Gastrocnemius medialis (tissue), 4 donors: ENCODE data around the gene MAB21L2.

ENCODE experiments used
- POLR2A ChIP-seq, 2 donors: fragments of 450-650 bp; IDR thresholded peaks; one replicate each; pipeline ENCODE4 v1.6.1; 2017; ENCODE audit warnings: antibody characterized with exemption in 2 of 2, mild to moderate bottlenecking in 2 of 2, moderate library complexity in 2 of 2
- TF ChIP-seq, protein P1 (sequence below), 5 experiments: fragments of 450-650 bp in 3 of 5; fragments of 200-600 bp in 2 of 5; sonication (generic) in 2 of 5; IDR thresholded peaks in 4 of 5; conservative IDR thresholded peaks in 1 of 5; 1 replicate in 4 of 5; 2 replicates in 1 of 5; pipeline ENCODE4 v1.5.1; 2016 to 2019; ENCODE audit warnings: antibody characterized with exemption in 5 of 5, mild to moderate bottlenecking in 3 of 5, moderate library complexity in 3 of 5

DNA sequence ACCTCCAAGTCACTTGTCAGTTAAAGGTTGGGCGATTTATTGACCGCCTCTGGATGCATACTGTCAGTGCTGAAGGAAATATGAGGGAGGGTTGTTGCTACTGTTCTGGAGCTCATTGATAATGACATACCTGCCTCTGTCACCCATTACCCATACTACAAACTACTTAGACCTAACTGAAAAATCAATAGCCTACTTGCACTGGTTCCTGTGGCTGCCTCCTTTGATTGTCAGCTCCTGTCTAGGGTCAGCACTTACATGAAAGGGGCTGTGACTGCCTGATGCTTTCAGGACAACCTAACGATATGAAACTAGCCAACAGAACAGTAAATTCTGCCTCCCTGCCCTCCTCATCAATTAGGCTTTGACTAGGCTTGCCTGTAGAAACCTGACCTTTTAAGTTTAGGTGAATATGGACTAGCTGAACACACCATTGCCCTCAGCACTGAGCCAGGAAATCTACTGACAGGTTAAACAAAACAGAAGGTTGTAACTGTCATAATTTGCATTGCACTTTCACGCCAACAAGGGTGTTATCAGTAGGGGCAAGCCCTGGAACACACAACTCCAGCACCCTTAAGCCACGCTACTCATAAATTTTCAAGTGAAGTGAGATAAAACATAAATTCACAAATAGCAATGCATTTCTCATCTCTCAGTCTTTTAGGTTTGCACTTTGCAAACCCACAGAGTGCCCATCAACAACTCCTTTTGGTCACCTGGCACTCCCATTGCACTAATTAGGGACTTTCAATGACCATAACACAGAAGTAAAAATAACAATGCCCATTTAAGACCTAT lies 9.0 kb upstream of the MAB21L2 start:
- TF ChIP-seq, protein P1, sequence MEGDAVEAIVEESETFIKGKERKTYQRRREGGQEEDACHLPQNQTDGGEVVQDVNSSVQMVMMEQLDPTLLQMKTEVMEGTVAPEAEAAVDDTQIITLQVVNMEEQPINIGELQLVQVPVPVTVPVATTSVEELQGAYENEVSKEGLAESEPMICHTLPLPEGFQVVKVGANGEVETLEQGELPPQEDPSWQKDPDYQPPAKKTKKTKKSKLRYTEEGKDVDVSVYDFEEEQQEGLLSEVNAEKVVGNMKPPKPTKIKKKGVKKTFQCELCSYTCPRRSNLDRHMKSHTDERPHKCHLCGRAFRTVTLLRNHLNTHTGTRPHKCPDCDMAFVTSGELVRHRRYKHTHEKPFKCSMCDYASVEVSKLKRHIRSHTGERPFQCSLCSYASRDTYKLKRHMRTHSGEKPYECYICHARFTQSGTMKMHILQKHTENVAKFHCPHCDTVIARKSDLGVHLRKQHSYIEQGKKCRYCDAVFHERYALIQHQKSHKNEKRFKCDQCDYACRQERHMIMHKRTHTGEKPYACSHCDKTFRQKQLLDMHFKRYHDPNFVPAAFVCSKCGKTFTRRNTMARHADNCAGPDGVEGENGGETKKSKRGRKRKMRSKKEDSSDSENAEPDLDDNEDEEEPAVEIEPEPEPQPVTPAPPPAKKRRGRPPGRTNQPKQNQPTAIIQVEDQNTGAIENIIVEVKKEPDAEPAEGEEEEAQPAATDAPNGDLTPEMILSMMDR (IDR thresholded peaks at IDR 0.05 in 4 of 5, conservative IDR thresholded peaks at IDR 0.05 in 1 of 5) = no peak
- no peak for TF ChIP-seq POLR2A (IDR thresholded peaks at IDR 0.05)
